Measurements from ENCODE around the gene MAMSTR. TPM values are rescaled to one million over a fixed set of nuclear protein-coding genes. Genes with fewer than 3 reads are reported as not detected.

The MAMSTR gene
- total RNA-seq, 1 experiment from 2014 or later, result 1.6 TPM

DNA sequence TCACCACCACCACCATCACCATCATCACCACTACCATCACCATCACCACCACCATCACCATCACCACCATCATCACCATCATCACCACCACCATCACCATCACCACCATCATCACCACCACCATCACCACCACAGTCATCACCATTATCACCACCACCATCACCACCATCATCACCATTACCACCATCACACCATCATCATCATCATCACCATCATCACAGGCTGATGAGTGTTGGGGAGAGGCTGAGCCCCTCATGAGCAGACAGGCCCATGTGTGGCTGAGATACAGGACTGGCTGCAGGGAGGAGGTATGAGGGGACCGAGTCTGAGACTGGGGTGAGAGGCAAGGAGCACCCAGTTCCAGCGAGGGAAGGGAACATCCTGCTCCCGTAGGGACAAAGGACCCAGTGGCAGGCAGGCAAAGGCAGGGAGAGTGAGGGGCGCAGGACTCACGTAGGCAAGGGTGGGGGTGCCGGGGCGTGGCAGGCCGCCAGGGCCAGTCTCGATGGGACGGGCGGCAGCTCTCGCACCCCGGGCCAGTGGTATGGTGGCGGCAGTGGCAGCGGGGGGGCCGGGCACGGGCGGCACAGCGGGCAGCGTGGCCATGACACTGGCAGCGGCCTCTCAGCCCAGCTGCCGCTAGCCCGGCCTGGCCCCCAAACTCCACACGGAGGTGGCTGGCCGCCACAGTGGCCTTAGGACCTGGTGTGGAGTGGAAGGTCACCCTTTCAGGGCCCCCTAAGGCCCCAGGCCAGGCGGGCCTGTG is 49.4 kb downstream of the MAMSTR start:
- Mint-ChIP-seq H3K4me3 (peak overlapping the region in 1 of 2 experiments; percentile 15; a peak in 1 of 5 replicates), H3K27ac (peak overlapping the region in 1 of 3 experiments; percentile 31; a peak in 1 of 7 replicates), H3K27me3 (ENCODE audit: low read depth) (peaks cover 2% of the 10 kb centered on the region), H3K4me1 (peaks cover 25 to 28% of the 10 kb centered on the region in 2 experiments), H3K36me3 (ENCODE audit: insufficient read depth in 1 of 3, low read depth in 3 of 3) (peaks cover 0 to 9% (median 7%) of the 10 kb centered on the region in 3 experiments; a peak in 5 of 7 replicates), H3K9me3 (peaks cover 8 to 11% of the 10 kb centered on the region in 2 experiments)
- Histone ChIP-seq H2AFZ (ENCODE audit: low read length) (no peak overlapping the region), H3K4me2 (ENCODE audit: insufficient read depth, insufficient read length, low read length) (no peak overlapping the region), H3K23me2 (ENCODE audit: insufficient read length, low read depth, low read length, poor library complexity, severe bottlenecking) (no peaks in the 10 kb centered on the region), H4K91ac (ENCODE audit: insufficient read length, low read depth, low read length) (no peak overlapping the region), H3K23ac (ENCODE audit: insufficient read length, low read depth, low read length) (no peak overlapping the region), H4K5ac (ENCODE audit: insufficient read length, low read depth, low read length) (no peak overlapping the region), H3K18ac (ENCODE audit: insufficient read length, low read depth, low read length) (no peak overlapping the region), H3T11ph (ENCODE audit: low read length) (no peak overlapping the region), H2BK120ac (ENCODE audit: low read depth, low read length, poor library complexity, severe bottlenecking) (no peak overlapping the region), H2BK20ac (ENCODE audit: low read depth, low read length, poor library complexity, severe bottlenecking) (no peak overlapping the region), H4K8ac (replicated peaks; ENCODE audit: insufficient read length, low read depth, low read length) (no peak overlapping the region), H2BK5ac (ENCODE audit: insufficient read length, low read length) (no peak overlapping the region), H2BK15ac (ENCODE audit: low read depth, low read length) (no peak overlapping the region), H3K27ac (ENCODE audit: insufficient read length, low read depth, low read length) (no peak overlapping the region), H3K27me3 (ENCODE audit: insufficient read depth, low read length) (no peaks in the 10 kb centered on the region), H3K9ac (ENCODE audit: extremely low read depth, insufficient read length, low read length) (no peak overlapping the region), H3K79me1 (ENCODE audit: insufficient read depth, low read depth, low read length, poor library complexity, severe bottlenecking) (no peaks in the 10 kb centered on the region), H3K56ac (ENCODE audit: insufficient read length, low read depth, low read length) (no peak overlapping the region), H4K20me1 (ENCODE audit: control insufficient read depth, insufficient read depth, insufficient read length) (peaks cover 2% of the 10 kb centered on the region), H2BK12ac (ENCODE audit: insufficient read length, low read depth, low read length) (no peak overlapping the region), H3K4ac (ENCODE audit: low read depth, low read length) (no peak overlapping the region), H2AK5ac (ENCODE audit: insufficient read length, low read length) (no peak overlapping the region), H3K14ac (ENCODE audit: insufficient read depth, low read length) (no peak overlapping the region; the same call in 1 of the 2 replicates), H3K4me1 (ENCODE audit: insufficient read depth, low read length) (no peaks in the 10 kb centered on the region; the same call in 1 of the 2 replicates), H3K79me2 (ENCODE audit: insufficient read depth, low read length) (no peaks in the 10 kb centered on the region), H3K9me3 (ENCODE audit: control insufficient read depth, low read depth, low read length) (no peaks in the 10 kb centered on the region)
- WGBS (ENCODE audit: extremely low coverage, insufficient read length, low lambda C conversion rate), result no CpG with 5 or more reads among the region's 26 CpGs
- no peak for DNase-seq
- TF ChIP-seq, protein P1, sequence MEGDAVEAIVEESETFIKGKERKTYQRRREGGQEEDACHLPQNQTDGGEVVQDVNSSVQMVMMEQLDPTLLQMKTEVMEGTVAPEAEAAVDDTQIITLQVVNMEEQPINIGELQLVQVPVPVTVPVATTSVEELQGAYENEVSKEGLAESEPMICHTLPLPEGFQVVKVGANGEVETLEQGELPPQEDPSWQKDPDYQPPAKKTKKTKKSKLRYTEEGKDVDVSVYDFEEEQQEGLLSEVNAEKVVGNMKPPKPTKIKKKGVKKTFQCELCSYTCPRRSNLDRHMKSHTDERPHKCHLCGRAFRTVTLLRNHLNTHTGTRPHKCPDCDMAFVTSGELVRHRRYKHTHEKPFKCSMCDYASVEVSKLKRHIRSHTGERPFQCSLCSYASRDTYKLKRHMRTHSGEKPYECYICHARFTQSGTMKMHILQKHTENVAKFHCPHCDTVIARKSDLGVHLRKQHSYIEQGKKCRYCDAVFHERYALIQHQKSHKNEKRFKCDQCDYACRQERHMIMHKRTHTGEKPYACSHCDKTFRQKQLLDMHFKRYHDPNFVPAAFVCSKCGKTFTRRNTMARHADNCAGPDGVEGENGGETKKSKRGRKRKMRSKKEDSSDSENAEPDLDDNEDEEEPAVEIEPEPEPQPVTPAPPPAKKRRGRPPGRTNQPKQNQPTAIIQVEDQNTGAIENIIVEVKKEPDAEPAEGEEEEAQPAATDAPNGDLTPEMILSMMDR (conservative IDR thresholded peaks at IDR 0.05), result no peak

All from H9 (cell line).